ENCODE data around the gene MIAT.
"Not testable (repeated sequence)": the region's sequence is repeated elsewhere in the genome, so short reads cannot be mapped to it uniquely, and the experiment has no call there.

Gene MIAT

DNA sequence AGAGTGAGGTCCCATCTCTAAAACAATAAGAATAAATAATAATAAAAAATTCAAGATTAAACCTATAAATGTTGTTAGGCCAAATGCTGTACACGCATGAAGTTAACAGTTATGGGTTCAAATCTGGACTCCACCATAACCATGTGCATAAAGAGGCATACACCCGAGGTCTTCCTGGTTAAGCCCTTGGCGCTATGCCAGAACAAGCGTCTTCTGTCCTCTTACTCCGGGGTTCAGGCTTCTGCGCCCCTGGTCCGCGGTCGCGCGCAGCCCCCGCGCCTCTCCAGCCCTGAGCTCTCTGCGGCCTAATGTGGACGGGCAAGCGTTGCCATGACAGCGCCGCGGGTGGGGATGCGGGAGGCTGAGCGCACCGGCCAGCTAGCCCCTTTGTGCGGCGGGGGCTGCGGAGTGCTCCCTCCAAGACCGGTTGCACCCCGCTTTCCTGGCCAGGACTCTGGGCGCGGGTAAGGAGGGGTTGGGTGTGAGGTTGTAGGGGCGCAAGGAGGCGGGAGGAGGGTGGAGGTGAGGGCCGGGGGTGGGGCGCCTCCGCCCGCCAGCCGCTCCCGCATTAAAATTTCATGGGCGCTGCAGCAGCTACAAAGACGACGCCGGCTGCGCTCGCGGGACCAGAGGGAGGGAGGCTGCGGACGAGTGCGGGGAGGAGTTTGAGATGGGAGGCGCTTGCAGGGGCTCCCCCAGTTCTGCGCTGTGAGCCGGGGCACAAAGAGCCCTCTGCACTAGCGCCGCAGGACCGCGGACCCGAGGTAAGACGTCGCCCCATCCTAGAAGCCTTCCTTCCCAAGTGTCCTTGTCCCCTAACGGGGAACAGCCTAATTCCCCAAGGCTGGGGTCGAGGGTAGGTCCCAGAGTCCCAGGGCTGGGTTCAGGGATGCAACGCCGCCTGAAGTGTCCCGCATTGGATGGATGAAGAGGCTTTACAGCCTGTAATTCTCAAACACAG is at the start of gene MIAT:
MIAT (plus strand) TSS at position 698 of the 961 bp plus-strand sequence.
- peak; percentile 76 for DNase-seq

GRCh38 chr22:26608129-26608528 is 49.3 kb upstream of the MIAT start:
- no peak for DNase-seq

DNA sequence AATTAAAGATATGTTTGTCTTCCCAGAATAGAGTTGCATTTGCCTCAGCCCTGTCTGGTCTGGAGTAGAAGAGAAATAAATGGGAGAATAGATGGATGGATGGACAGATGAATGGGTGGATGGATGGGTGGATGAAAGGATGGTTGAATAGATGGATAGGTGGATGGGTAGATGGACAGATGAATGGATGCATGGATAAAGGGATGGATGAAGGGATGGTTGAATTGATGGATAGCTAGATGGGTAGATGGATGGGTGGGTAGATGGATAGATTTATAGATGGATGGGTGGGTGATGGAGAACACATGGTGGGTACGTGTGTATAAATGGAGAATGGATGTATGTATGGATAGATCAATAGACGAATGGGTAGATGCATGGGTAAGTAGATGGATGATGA is 48.1 kb upstream of the MIAT start:
- DNase-seq: no peak

GRCh38 chr22:26610072-26610958 is 47.1 kb upstream of the MIAT start:
- DNase-seq: peak; percentile 58

DNA sequence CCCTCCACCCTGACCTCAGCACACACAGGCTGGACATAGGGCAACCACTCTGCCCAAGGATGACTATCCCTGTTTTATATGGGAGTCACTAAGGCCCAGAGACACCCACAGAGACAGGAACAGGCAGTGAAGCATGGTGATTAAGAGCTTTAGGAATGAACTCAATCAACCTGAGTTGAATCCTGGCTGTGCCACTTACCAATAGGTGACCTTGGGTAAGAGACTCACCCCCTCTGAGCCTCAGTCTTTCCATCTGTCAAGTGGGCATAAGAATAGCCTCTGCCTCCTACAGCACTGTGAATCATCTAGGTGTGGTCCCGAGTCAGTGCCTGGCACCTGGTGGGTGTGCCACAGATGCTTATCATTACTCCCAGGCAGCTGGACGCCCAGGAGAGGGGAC is 46.4 kb upstream of the MIAT start:
- DNase-seq: no peak

- no peak for DNase-seq
Measured at GRCh38 chr22:26612652-26613051, 44.7 kb upstream of the MIAT start.

DNA sequence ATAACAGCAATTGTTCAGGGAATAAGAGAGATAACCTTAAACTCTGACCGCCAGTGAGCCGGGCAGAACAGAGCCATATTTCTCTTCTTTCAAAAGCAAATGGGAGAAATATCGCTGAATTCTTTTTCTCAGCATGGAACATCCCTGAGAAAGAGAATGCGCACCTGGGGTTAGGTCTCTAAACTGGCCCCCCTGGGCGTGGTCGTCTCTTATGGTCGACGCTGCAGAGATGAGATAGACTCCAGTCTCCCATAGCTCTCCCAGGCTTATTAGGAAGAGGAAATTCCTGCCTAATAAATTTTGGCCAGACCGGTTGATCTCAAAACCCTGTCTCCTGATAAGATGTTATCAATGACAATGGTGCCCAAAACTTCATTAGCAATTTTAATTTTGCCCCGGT is 43.6 kb upstream of the MIAT start:
- DNase-seq: not testable (repeated sequence)

DNA sequence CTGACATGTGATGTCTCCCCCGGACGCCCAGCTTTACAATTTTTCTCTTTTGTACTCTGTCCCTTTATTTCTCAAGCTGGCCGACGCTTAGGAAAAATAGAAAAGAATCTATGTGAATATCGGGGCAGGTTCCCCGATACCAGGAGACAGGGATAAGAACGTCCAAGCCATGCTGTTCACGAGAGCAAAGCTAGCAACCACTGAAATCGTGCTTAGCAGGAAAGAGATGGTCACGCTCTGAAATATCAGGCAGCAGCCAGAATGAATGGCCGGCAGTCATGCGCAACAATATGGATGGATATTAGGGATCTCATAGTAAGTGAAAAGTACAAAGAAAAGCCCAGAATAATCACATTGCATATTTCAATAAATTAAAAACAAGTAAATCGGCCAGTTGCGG is 43.1 kb upstream of the MIAT start:
- no peak for DNase-seq

GRCh38 chr22:26615149-26615548 is 42.2 kb upstream of the MIAT start:
- no peak for DNase-seq

DNA sequence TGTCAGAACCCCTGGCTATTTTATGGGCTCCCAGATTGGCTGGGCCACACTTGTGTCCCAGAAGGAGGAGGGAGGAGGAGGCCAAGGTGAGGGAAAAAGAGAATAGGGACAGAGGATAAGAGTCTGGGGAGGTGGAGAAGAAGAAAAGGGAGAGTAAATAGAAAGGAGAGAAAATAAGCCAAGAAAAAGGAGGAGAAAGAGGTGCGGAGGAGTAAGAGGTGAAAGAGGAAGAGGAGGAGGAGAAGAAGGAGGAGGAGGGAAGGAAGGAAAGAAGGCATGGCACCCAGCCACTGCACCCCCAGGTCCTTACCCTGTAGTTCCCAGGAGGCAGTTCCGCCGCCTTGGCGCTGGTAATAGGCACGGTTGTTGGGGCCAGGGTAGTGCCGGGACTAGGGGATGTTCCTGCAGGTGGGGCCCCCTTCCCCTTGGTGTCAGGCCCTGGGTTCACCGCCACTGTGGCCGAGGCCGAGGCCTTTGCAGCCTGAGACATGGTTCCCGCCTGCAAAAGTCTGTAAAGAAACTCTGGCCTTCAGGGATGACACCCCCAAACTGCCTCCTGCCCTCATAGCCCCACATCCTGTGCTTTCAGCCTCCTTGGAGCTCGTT is 41.5 kb upstream of the MIAT start:
- DNase-seq: no peak

DNA sequence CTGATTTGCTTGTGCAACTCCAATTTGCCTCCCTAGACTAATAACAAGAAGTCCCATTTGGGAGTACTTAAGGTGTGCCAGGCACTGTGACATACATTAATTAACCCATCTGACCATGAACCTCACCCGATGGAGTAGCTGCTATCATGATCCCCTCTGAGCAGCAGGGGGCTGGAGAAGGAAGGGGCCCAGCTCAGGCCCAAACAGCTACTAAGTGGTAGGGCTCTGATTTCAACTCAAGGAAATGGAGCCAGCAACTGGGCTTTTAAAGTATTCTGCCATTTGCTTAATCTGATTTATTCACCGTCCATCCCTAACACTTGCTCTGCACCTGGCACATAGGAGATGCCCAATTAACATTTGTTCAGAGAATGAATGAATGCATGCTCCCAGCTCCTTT is 40.7 kb upstream of the MIAT start:
- no peak for DNase-seq

DNA sequence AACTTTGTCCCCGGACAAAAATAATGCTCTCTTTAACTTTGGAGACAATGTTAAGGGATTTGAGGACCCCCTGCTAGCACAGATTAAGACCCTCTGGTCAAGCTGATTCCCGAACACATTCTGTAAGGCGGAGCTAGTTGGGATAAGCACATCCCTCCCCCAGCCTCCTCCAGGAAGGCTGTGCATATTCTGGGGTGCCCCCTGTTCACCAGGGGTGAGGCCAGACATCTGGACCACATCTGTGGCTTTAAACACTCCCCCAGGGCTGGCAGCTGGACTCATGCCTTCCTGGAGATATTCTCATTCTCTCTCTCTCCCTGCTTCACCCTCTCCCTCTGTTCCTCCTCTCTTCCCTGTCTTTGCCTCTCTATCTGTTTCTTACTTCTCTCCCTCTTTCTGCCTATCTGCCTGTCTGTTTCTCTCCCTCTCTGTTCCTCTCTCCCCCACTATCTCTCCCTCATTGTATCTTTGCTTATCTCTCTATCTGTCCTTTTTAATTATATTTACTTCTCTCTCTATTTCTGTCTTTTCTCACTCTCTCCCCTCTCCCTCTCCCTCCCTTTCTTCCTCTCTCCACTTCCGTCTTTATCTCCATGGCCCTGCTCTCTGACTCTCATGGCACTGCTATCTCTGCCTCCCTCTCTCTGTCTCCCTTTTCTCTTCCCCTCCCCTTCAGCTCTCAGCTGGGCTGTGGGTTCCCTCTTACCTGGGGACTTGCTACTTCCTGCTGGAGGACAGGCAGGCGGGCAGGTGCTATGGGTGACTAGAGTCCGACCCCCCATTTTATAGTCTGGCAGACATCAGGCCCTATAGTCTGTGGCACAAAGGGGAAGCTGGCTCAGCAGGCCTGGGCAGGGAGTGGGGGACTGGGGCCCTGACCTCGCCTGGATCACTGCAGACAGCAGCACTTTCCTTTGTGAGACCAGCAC is 39.9 kb upstream of the MIAT start, which contains the start of gene CRYBB1:
CRYBB1 (minus strand) TSS at position 757 of the 929 bp plus-strand sequence. CDS start 1,708 bp downstream, outside the sequence.
- no peak for DNase-seq

DNA sequence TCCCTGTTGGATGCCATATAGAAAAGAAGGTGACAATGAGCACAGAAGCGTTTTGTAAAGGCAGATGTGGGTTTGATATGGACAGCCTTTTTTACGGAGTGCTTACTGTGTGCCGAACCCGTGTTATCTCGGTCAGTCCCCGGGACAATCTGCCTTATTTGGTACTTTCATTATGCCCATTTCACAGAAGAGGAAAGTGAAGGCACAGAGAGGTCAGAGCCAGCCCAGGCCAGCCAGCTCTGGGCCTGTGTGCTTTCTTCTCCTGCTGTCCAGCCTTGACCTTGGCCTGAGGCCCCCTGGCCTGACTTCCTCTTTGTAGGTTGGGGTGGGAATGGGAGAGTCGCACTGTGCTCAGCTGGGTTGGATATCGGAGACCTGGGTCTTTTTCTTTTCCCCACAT is 38.9 kb upstream of the MIAT start:
- no peak for DNase-seq

DNA sequence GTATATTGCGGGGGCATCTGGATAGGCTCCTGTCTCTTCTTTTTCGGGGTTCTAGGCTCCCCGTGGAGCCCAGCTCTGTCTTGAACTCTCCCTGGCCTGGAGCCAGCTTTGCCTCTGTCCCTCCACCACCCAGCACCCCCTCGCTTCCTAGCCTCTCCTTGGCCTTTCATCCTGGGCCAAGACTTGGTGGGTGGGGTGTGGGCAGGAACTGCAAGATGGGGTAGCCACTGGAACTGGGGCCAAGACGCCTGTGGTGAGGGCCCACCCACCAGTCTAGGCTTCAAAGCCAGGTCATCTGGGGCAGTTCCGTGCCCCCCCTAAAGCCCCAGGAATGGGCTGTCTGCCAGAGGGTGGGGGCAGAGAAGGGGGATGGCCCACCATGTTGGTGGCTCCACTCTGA is 37.9 kb upstream of the MIAT start:
- no peak for DNase-seq

DNA sequence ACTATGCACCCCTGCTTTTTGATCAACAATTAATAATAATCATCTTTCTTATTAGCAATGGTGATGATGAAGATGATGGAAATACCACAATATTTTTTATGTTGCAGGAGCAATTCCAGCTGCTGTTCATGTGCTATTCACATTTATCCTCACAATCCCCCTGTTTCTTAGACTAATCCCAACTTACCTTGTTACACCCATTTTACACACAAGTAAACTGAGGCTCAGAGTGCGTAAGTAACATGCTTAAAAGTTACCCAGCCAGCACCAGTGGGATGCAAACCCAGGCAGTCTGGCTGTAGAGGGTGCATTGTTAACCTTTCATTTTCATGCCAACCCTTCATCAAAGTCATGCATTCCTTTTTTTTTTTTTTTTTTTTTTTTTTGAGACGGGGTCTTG is 37.2 kb upstream of the MIAT start:
- DNase-seq: no peak

GRCh38 chr22:26621663-26622062 is 35.7 kb upstream of the MIAT start, which contains the start of gene CRYBA4:
Gene CRYBA4 (plus strand): TSS chr22:26621963. CDS start chr22:26622597, 634 bp downstream.
- DNase-seq: no peak

GRCh38 chr22:26623984-26624383 is 33.4 kb upstream of the MIAT start:
- DNase-seq: no peak

GRCh38 chr22:26624803-26625202 is 32.6 kb upstream of the MIAT start:
- no peak for DNase-seq

GRCh38 chr22:26629988-26630761 is 27.2 kb upstream of the MIAT start:
- no peak for DNase-seq

- DNase-seq: no peak
Measured at GRCh38 chr22:26631282-26631681, 26.1 kb upstream of the MIAT start.
